CD4-positive, alpha-beta T cell treated with Interleukin-17A for 1 hour (primary cell): ENCODE results near the gene CYP4A11.
"Not testable (repeated sequence)": the region's sequence is repeated elsewhere in the genome, so short reads cannot be mapped to it uniquely, and the experiment has no call there.

ENCODE experiments used
- DNase-seq: peaks from one replicate; pipeline ENCODE4 v3.0.0-alpha.2; 2020

The CYP4A11 gene

GRCh38 chr1:46903481-46903880 is 37.8 kb downstream of the CYP4A11 start:
- no peak for DNase-seq

GRCh38 chr1:46900401-46900800 is 40.9 kb downstream of the CYP4A11 start:
- no peak for DNase-seq

- not testable (repeated sequence) for DNase-seq
These were observed 59.6 kb downstream of the CYP4A11 start for GRCh38 chr1:46881656-46882055.
